HepG2 (cell line): ENCODE measurements around the gene COL9A2. TPM values are rescaled to one million over a fixed set of nuclear protein-coding genes. Genes with fewer than 3 reads are reported as not detected.

Experiments used
- GTF3A ChIP-seq: sonication (generic); formaldehyde crosslinking; conservative IDR thresholded peaks from 2 replicates; pipeline ENCODE4 v1.4.0; 2020; ENCODE audit warnings: mild to moderate bottlenecking, missing genetic modification reagents
- MAFG ChIP-seq: sonication (generic); formaldehyde crosslinking; IDR thresholded peaks from 2 replicates; pipeline ENCODE4 v1.5.1; 2020; ENCODE audit warnings: mild to moderate bottlenecking, missing genetic modification reagents
- PRPF4 ChIP-seq: fragments of 200-400 bp; formaldehyde crosslinking; IDR thresholded peaks from 2 replicates; pipeline ENCODE4 v1.6.1; 2016; ENCODE audit warnings: low read length, low read depth; ENCODE audit not compliant: poor library complexity, severe bottlenecking
- RFX1 ChIP-seq: fragments of 450-650 bp; IDR thresholded peaks from 2 replicates; pipeline ENCODE4 v1.6.1; 2017
- SATB2 ChIP-seq: sonication (generic); formaldehyde crosslinking; IDR thresholded peaks from 2 replicates; pipeline ENCODE4 v1.5.0; 2020; ENCODE audit warnings: missing genetic modification reagents
- ZC3H13 ChIP-seq: sonication (generic); formaldehyde crosslinking; IDR thresholded peaks from 2 replicates; pipeline ENCODE4 v1.8.1; 2023; ENCODE audit warnings: mild to moderate bottlenecking, missing genetic modification reagents, moderate library complexity
- ZNF136 ChIP-seq: sonication (generic); formaldehyde crosslinking; IDR thresholded peaks from 2 replicates; pipeline ENCODE4 v1.8.1; 2022; ENCODE audit warnings: low read depth, mild to moderate bottlenecking, moderate library complexity, missing genetic modification reagents
- ZNF460 ChIP-seq: sonication (generic); formaldehyde crosslinking; IDR thresholded peaks from 2 replicates; pipeline ENCODE4 v1.5.1; 2020; ENCODE audit warnings: missing genetic modification reagents, mild to moderate bottlenecking, borderline replicate concordance
- ZSCAN31 ChIP-seq: sonication (generic); formaldehyde crosslinking; IDR thresholded peaks from 2 replicates; pipeline ENCODE4 v1.5.0; 2020; ENCODE audit warnings: low read depth, mild to moderate bottlenecking, missing genetic modification reagents
- polyA plus RNA-seq, 8 experiments: library from polyadenylated mRNA; depleted of rRNA in 3 of 8; stranded (reverse) in 7 of 8; unstranded in 1 of 8; fragments of >200 nt; fragmentation: Illumina TruSeq in 4 of 8; extraction: Trizol in 4 of 8; gene quantifications; 2 replicates each; pipeline versions ENCODE4 v1.2.1 to v1.2.3, GENCODE V29; 2011 to 2016; ENCODE audit warnings: low read depth in 4 of 8, missing spikeins in 1 of 8, mixed read lengths in 1 of 8; ENCODE audit not compliant: insufficient read depth in 1 of 8
- total RNA-seq, 5 experiments: library from RNA; depleted of rRNA; stranded (reverse); fragments of >200 nt; fragmentation: Illumina TruSeq; extraction: Trizol; gene quantifications; 2 replicates each; pipeline ENCODE4 v1.2.3, GENCODE V29; 2016; ENCODE audit warnings: low read depth in 1 of 5
- TF ChIP-seq, protein P1 (sequence below): sonication (generic); formaldehyde crosslinking; conservative IDR thresholded peaks from 2 replicates; pipeline ENCODE4 v1.8.0; 2022; ENCODE audit warnings: mild to moderate bottlenecking, moderate library complexity, missing genetic modification reagents
- TF ChIP-seq, protein P2 (sequence below): sonication (generic); formaldehyde crosslinking; IDR thresholded peaks from 2 replicates; pipeline ENCODE4 v1.5.0; 2020; ENCODE audit warnings: mild to moderate bottlenecking, missing genetic modification reagents, borderline replicate concordance
- TF ChIP-seq, protein P3 (sequence below): sonication (generic); formaldehyde crosslinking; IDR thresholded peaks from 2 replicates; pipeline ENCODE4 v1.4.0; 2020; ENCODE audit warnings: mild to moderate bottlenecking, missing genetic modification reagents, borderline replicate concordance
- TF ChIP-seq, protein P4 (sequence below): sonication (generic); formaldehyde crosslinking; IDR thresholded peaks from 2 replicates; pipeline ENCODE4 v1.9.0; 2021; ENCODE audit warnings: missing genetic modification reagents, borderline replicate concordance
- TF ChIP-seq, protein P5 (sequence below), 2 experiments: fragments of 450-650 bp in 1 of 2; sonication (generic) in 1 of 2; formaldehyde crosslinking; IDR thresholded peaks; 2 replicates each; pipeline versions ENCODE4 v1.5.0 to v1.8.0; 2020 to 2022; ENCODE audit warnings: mild to moderate bottlenecking in 1 of 2, missing genetic modification reagents in 1 of 2

The COL9A2 gene
- total and polyA plus RNA-seq, 2 of the 13 experiments (the other 11 are each of a cell fraction or from before 2014, with no cell fraction given): 20.2 to 26.9 TPM

DNA sequence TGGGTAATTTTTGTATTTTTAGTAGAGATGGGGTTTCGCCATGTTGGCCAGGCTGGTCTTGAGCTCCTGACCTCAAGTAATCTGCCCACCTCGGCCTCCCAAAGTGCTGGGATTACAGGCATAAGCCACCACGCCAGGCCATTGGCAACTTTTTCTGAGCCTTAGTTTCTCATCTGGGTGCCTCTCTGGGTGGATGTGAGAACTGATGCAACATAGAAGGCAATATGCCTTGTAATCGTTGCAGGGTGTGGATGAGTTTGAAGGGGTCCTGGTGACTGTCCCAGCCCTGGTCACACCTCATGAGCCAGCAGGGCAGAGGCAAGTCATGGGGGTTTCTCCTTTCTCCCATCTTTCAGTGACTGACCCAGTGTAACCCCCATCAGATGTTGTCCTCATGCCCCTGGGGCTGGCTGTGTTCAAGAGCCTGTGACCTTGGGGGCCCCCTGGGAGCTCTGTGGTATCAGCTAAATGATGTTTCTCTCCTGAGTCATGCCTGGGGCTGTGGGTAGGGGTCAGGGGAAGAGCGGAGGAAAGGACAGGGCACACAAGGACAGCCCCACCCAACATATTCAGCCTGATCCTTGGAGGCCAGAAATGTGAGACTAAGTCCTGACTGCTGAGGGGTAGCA is 3.6 kb downstream of the COL9A2 start (continued):
- TF ChIP-seq, protein P1, sequence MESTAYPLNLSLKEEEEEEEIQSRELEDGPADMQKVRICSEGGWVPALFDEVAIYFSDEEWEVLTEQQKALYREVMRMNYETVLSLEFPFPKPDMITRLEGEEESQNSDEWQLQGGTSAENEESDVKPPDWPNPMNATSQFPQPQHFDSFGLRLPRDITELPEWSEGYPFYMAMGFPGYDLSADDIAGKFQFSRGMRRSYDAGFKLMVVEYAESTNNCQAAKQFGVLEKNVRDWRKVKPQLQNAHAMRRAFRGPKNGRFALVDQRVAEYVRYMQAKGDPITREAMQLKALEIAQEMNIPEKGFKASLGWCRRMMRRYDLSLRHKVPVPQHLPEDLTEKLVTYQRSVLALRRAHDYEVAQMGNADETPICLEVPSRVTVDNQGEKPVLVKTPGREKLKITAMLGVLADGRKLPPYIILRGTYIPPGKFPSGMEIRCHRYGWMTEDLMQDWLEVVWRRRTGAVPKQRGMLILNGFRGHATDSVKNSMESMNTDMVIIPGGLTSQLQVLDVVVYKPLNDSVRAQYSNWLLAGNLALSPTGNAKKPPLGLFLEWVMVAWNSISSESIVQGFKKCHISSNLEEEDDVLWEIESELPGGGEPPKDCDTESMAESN (CRISPR knock-in tag): no peak
- TF ChIP-seq GTF3A (CRISPR knock-in tag) (no peak), ZSCAN31 (CRISPR knock-in tag) (no peak), RFX1 (no peak), ZNF460 (no peak), SATB2 (CRISPR knock-in tag) (no peak), ZNF136 (CRISPR knock-in tag) (no peak), MAFG (CRISPR knock-in tag) (no peak), ZC3H13 (no peak), PRPF4 (no peak)
- TF ChIP-seq, protein P2, sequence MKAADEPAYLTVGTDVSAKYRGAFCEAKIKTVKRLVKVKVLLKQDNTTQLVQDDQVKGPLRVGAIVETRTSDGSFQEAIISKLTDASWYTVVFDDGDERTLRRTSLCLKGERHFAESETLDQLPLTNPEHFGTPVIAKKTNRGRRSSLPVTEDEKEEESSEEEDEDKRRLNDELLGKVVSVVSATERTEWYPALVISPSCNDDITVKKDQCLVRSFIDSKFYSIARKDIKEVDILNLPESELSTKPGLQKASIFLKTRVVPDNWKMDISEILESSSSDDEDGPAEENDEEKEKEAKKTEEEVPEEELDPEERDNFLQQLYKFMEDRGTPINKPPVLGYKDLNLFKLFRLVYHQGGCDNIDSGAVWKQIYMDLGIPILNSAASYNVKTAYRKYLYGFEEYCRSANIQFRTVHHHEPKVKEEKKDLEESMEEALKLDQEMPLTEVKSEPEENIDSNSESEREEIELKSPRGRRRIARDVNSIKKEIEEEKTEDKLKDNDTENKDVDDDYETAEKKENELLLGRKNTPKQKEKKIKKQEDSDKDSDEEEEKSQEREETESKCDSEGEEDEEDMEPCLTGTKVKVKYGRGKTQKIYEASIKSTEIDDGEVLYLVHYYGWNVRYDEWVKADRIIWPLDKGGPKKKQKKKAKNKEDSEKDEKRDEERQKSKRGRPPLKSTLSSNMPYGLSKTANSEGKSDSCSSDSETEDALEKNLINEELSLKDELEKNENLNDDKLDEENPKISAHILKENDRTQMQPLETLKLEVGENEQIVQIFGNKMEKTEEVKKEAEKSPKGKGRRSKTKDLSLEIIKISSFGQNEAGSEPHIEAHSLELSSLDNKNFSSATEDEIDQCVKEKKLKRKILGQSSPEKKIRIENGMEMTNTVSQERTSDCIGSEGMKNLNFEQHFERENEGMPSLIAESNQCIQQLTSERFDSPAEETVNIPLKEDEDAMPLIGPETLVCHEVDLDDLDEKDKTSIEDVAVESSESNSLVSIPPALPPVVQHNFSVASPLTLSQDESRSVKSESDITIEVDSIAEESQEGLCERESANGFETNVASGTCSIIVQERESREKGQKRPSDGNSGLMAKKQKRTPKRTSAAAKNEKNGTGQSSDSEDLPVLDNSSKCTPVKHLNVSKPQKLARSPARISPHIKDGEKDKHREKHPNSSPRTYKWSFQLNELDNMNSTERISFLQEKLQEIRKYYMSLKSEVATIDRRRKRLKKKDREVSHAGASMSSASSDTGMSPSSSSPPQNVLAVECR (CRISPR knock-in tag): no peak
- TF ChIP-seq, protein P3, sequence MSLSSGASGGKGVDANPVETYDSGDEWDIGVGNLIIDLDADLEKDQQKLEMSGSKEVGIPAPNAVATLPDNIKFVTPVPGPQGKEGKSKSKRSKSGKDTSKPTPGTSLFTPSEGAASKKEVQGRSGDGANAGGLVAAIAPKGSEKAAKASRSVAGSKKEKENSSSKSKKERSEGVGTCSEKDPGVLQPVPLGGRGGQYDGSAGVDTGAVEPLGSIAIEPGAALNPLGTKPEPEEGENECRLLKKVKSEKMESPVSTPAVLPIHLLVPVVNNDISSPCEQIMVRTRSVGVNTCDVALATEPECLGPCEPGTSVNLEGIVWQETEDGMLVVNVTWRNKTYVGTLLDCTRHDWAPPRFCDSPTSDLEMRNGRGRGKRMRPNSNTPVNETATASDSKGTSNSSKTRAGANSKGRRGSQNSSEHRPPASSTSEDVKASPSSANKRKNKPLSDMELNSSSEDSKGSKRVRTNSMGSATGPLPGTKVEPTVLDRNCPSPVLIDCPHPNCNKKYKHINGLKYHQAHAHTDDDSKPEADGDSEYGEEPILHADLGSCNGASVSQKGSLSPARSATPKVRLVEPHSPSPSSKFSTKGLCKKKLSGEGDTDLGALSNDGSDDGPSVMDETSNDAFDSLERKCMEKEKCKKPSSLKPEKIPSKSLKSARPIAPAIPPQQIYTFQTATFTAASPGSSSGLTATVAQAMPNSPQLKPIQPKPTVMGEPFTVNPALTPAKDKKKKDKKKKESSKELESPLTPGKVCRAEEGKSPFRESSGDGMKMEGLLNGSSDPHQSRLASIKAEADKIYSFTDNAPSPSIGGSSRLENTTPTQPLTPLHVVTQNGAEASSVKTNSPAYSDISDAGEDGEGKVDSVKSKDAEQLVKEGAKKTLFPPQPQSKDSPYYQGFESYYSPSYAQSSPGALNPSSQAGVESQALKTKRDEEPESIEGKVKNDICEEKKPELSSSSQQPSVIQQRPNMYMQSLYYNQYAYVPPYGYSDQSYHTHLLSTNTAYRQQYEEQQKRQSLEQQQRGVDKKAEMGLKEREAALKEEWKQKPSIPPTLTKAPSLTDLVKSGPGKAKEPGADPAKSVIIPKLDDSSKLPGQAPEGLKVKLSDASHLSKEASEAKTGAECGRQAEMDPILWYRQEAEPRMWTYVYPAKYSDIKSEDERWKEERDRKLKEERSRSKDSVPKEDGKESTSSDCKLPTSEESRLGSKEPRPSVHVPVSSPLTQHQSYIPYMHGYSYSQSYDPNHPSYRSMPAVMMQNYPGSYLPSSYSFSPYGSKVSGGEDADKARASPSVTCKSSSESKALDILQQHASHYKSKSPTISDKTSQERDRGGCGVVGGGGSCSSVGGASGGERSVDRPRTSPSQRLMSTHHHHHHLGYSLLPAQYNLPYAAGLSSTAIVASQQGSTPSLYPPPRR (CRISPR knock-in tag): no peak
- TF ChIP-seq, protein P4, sequence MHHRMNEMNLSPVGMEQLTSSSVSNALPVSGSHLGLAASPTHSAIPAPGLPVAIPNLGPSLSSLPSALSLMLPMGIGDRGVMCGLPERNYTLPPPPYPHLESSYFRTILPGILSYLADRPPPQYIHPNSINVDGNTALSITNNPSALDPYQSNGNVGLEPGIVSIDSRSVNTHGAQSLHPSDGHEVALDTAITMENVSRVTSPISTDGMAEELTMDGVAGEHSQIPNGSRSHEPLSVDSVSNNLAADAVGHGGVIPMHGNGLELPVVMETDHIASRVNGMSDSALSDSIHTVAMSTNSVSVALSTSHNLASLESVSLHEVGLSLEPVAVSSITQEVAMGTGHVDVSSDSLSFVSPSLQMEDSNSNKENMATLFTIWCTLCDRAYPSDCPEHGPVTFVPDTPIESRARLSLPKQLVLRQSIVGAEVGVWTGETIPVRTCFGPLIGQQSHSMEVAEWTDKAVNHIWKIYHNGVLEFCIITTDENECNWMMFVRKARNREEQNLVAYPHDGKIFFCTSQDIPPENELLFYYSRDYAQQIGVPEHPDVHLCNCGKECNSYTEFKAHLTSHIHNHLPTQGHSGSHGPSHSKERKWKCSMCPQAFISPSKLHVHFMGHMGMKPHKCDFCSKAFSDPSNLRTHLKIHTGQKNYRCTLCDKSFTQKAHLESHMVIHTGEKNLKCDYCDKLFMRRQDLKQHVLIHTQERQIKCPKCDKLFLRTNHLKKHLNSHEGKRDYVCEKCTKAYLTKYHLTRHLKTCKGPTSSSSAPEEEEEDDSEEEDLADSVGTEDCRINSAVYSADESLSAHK (CRISPR knock-in tag): no peak
- TF ChIP-seq, protein P5, sequence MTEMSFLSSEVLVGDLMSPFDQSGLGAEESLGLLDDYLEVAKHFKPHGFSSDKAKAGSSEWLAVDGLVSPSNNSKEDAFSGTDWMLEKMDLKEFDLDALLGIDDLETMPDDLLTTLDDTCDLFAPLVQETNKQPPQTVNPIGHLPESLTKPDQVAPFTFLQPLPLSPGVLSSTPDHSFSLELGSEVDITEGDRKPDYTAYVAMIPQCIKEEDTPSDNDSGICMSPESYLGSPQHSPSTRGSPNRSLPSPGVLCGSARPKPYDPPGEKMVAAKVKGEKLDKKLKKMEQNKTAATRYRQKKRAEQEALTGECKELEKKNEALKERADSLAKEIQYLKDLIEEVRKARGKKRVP (CRISPR knock-in tag; IDR thresholded peaks at IDR 0.05): no peak; a peak in 1 of 4 replicates
